ENCODE data around the gene SRPK3. TPM values are rescaled to one million over a fixed set of nuclear protein-coding genes. Genes with fewer than 3 reads are reported as not detected.
"Not testable (repeated sequence)": the region's sequence is repeated elsewhere in the genome, so short reads cannot be mapped to it uniquely, and the experiment has no call there.

Gene SRPK3
- total RNA-seq, 1 donor from 2014 or later: 0.13 TPM

DNA sequence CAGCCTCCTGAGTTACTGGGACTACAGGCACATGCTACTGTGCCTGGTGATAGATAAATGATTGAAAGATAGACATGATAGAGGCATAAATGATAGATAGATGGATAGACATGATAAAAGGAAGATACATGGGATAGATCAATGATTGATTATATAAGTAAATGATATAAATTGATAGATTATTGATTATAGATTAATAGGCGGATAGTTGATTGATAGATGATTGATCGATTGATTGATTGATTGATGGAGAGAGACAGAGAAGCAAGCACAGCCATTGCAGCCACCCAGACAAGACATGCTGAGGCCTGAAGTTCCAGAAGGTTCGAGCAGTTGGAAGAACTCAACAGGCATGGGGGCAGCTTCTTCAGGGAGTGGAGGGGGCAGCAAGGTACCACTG is 34.5 kb upstream of the SRPK3 start:
- no peak for DNase-seq (ENCODE audit: low read depth in 2 of 2)

DNA sequence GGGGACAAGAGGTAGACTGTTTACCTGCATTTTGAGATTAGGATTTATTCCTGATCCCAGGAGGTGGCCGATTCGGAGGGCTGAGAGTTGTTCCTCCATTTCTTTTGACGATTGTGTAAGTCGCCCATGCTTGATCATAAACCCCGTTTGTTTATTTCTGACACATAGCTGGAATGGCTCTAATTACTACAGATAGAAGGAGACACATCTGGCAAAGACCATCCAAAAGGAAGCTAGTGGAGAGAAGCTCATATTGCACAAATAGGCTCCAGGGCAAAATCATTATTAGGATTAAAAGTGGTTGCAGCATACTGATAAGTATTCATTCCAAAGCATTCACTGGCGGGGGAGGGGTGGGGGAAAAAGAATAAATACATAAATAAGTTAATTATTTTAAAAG is 33.9 kb upstream of the SRPK3 start:
- DNase-seq (ENCODE audit: low read depth in 2 of 2): not testable (repeated sequence)

DNA sequence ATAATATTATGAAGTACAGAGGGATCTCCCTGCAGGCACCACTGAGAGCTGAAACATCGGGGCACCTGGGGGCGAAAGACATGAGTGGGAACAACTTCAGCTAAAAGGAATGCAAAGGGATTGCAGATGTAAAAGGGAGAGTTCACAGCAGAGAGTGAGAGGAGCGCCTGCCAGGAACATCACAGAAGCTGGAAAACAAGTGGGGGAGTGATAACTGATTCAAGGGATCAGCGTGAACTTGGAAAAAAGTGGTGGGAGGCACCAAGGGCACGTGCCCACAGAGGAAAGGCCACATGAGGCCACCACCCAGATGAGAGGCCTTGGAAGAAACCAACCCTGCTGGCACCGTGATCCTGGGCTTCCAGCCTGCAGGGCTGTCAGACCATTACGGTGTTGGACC is 31.8 kb upstream of the SRPK3 start:
- DNase-seq (ENCODE audit: low read depth in 2 of 2): not testable (repeated sequence)

DNA sequence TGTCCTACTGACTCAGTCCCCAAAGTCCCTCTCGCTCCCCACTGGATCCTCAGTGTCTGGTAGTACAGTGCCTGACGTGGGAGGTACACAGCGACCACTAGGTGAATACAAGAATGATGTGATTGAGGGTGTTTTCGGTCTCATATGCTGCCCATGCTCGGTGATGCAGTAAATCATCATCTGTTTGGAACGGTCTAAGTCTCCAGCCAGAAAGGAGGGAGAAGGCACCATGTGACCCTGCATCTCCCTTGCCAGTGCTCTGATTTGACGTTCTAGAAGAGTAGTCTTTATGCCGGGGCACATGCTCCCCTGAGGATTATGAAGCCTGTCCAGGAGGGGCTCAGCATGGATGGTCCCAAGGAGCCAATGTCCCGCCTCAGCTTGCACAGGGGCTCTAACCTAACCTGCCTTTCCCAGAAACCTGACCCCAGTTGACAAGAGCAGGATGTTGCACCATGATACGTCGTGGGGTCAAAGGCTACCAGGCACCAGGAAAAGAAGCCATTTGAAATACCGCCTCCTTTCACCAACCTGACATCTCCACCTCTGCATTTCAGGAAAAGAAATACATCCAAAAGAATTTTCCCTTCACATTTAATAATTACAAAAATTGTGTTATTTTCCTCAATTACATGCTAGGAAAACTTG is 30.6 kb upstream of the SRPK3 start:
- DNase-seq (ENCODE audit: low read depth in 2 of 2): no peak

DNA sequence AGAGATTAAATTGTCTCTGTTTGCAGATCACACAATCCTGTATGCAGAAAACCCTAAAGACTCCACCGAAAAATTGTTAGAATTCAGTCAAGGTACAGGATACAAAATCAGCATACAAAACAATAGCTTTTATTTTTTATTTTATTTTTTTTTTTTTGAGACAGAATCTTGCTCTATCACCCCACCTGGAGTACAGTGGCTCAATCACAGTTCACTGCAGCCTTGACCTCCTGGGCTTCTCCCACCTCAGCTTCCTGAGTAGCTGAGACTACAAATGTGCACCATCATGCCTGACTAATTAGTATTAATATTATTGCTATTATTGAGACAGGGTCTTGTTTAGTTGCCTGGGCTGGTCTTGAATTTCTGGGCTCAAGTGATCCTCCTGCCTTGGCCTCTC is 25.7 kb upstream of the SRPK3 start:
- DNase-seq (ENCODE audit: low read depth in 2 of 2): no peak

DNA sequence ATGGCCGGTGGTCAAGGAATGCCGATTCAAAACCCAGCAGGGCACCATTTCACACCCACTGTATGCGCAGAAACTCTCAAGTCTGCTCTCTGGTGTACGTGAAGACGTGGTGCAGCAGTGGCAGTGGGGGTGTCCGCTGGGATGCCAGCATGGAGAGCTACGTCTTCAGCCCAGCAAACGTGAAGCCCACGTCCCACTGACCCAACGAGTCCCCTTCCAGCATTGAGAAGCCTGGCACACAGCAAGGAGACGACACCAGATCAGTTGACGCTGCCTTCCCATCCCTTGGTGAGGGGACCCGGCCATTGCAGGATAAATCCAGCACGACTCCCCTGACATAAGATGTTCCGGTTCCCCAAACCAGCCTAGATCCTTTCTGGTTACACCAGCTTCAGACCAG is 19.0 kb upstream of the SRPK3 start:
- DNase-seq (ENCODE audit: low read depth in 2 of 2): no peak

DNA sequence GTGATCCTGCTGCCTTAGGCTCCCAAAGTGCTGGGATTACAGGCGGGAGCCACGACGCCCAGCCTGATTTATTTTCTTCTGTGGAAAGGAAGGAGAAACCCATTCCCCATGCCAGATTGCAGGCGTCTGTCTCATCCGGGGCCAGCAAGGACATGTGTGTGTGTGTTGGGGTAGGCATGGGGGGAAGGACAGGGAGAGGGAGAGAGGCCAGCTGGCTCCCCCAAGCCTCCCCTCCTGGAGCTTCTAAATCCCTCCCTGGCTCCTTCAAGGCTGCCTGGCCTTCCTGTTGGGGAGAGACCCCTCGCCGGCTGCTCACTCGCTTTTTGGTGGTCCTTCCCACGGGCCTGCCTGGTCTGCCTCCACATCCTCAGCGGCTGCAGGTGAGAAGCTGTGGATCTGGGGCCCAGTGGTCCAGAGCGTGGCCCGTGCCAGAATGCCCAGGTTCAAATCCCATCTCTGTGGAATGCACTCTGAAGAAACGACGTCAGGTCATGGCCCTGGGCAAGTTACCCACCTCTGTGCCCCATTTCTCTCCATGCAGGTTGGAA is 18.1 kb upstream of the SRPK3 start:
- no peak for DNase-seq (ENCODE audit: low read depth in 2 of 2)

DNA sequence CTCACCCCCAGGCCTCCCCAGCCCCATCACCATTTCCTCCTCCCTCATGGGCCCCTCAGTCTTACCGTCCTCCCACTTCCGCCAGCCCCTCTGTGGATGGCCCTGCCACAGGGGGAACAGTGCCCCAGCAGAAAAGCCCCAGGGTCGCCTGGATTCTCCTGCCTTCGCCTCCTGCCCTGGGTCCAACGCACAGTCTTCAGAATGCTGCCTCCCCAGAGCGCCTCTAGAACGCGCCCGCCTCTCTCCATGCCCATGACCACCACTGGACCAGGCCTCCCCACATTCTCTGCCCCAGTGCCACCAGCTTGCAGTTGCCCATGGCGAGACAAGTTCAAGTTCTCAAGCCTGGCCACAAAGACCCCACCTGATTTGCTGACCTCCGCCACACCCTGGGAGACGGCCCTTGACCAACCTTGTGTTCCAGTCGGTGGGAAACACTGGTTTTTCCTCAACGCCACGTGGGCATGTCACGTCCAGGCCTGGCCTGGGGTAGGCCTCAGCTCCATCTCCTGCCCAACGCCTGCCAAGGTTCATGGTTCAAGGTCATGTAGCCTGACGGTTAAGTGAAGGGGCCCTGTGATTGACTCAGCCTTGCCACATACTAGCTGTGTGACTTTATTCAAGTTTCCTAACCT is 17.4 kb upstream of the SRPK3 start:
- DNase-seq (ENCODE audit: low read depth in 2 of 2): no peak

DNA sequence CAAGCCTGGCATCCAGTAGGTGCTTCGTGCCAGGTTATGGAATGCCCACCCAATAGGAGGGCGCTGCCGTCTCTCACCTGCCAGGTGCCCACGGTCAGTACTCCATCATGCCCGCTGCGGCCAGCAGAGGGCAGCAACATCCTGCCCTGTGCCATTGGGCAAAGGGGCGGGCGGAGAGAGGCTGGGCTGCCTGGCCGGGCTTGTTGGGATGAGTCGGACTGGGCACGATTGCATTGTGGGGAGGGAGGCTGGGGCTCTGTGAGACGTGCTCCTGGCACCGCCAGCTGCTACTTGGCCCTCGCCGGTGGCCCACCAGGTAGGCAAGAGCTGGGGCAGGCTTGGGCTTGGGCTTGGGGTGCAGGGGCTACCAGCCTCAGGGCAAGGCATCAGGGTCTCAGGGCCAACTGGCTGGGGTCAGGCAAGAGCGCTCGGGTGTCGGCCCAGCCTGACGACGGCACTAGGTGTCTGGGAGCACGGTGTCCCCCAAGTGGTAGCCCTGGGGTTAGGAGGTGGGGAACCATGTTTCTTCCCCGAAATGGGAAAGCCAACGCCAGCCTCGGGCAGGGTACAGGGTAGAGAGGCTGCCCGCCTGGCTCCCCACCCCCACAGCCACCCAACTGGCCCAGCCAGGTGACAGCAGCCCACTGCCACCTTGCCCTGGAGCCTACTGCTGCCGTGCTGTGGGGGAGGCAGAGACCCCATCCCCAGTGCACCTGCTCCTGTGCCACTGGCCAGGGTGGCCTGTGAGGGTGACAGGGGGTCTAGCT is 16.7 kb upstream of the SRPK3 start, which contains the start of gene PLXNB3:
Gene PLXNB3, plus strand, starts transcription at position 261 of the 767 bp plus-strand sequence. CDS start 1,287 bp downstream, outside the sequence.
- DNase-seq (ENCODE audit: low read depth in 2 of 2): peak; percentile 34 to 72

DNA sequence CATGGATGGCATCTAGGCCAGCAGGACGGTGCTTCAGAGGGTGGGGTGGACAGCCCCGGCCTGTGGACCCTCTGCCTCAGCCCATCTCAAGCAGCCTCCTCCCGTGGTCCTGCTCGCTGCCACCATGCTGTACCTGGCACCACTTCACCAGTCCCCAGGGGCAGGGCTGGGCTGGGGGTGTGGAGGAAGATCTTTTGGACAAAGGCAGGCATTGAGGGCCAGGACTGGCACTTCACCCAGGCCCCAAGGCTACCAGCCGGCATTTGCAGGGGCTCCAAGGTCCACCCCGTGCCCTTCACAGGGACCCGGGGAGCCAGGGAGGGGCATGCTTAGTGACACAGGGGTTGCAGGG is 16.1 kb upstream of the SRPK3 start:
- DNase-seq (ENCODE audit: low read depth in 2 of 2): no peak

DNA sequence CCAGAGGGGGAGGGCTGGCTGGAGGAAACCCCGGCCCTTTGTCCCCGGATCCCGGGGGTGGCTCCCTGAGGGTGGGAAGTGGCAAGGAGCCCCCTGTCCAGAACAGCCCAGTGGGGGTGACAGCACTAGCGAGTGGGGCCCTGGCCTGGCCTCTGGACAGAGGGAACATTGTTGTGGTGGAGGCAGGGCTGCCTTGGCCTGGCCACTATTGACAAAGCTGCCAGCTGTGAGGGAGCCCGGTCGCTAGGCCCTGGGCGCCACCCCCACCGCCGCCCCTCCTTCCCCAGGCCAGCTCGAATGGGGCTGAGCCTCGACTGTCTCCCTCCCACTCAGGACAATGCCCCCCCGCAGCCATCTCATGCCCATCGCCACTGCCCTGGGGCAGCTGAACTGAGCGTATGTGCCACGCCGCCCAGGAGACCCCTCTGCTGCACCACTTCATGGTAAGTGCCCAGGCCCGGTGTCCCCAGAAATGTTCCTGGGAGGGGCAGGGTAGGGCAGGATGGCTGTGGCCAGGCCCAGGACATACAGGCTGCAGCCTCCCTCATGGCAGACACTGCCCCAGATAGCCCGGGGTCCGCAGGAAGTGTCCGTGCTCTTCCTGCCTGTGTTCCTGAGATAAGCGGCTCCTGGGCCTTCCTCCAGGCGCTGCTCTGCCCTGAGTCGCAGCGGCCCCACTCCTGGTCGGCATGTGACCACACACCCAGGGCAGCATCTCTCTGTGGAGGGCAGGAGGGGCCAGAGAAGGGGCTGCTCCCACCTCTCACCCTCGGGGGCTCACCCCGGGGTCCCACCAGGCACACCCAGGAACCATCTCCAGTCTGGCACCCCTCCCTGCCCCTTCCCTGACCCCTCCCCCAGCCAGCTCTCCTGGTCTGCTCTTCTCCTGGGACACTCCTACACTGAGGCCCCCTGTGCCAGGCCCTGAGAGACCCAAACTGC is 15.4 kb upstream of the SRPK3 start:
- DNase-seq (ENCODE audit: low read depth in 2 of 2): peak; percentile 38 to 69

DNA sequence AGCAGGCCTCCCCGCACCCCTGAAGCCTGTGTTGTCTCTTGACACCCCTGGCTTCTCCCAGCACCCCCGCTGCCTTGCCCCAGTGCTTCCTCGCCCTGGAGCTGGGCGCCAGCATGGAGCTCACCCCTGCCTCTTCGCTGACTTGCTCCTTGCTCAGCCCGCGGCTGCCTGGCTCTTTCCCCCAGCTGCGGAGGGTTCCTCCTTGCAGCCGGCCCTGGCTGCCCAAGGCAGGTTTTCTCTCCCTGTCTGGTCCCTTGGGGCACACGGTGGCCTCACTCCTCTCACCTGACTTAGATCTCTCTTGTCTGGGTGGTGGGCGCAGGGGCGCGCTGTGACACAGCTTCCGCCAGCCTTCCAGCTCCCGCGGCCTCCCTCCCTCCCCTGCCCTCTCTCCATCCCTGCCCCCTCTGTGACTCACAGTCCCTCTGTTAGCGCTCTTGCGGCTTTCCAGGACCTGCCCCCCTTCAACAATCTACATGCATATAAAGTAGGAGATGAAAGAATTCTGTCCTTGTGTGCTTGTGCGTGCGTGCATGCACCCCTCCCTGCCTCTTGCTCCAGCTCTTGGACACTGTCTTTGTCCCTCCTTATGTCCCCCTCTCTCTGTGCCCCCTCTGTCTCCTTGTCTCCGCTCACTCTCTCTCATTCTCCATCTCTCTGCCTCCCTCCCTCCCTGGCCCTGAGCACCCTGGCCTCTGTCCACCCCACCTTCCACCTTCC is 14.6 kb upstream of the SRPK3 start:
- DNase-seq (ENCODE audit: low read depth in 2 of 2): peak; percentile 22 to 67

DNA sequence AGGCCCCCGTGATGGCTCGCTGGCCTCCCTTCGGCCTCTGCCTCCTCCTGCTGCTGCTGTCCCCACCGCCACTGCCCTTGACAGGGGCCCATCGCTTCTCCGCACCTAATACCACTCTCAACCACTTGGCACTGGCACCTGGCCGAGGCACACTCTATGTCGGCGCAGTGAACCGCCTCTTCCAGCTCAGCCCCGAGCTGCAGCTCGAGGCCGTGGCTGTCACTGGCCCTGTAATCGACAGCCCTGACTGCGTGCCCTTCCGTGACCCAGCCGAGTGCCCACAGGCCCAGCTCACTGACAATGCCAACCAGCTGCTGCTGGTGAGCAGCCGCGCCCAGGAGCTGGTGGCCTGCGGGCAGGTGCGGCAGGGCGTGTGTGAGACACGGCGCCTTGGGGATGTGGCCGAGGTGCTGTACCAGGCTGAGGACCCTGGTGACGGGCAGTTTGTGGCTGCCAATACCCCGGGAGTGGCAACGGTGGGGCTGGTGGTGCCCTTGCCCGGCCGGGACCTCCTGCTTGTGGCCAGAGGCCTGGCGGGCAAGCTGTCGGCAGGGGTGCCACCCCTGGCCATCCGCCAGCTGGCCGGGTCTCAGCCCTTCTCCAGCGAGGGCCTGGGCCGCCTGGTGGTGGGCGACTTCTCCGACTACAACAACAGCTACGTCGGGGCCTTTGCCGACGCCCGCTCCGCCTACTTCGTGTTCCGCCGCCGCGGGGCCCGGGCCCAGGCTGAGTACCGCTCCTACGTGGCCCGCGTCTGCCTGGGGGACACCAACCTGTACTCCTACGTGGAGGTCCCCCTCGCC is 13.8 kb upstream of the SRPK3 start:
- DNase-seq (ENCODE audit: low read depth in 2 of 2): no peak

DNA sequence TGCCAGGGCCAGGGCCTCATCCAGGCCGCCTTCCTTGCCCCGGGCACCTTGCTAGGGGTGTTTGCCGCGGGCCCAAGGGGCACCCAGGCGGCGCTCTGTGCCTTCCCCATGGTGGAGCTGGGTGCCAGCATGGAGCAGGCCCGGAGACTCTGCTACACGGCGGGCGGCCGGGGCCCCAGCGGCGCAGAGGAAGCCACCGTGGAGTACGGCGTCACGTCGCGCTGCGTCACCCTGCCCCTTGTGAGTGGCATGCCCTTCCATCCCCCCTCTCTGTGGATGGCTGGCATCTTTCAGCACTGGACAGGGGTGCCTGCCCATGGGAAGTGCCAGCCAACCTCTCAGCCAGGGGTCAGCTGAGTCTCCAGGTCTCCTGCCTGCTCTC is 13.2 kb upstream of the SRPK3 start:
- DNase-seq (ENCODE audit: low read depth in 2 of 2): no peak

DNA sequence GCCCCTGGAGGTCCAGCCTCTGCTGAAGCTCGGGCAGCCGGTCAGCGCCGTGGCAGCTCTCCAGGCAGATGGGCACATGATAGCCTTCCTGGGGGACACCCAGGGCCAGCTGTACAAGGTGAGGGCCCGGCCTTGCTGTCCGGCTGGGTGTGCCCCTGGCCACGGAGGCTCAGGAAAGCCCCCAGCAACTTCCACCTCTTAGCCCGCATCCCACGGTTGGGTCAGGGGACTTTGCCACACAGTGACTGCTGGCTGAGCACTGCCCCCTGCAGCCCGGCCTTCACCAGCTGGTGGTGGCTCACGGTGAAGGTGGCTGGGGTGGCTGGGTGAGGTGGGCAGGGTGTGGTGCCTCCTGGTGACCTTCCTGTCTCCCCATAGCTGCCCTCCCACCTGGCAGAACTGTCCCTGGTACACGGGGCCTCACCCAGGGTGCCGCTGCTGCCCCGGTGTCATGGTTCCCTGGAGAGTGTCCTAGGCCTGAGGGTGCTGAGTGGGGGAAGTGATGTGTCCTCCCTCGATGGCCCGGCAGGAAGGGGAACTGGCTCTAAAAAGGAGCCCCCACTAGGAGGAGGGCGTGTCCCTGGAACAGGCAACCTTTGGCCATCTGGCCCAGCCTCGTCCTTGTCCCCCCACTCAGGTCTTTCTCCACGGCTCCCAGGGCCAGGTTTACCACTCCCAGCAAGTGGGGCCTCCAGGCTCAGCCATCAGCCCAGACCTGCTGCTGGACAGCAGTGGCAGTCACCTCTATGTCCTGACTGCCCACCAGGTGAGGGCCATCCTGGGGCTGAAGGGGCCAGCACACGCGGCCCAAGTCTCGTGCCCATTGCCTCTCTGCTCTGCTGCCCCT is 12.3 kb upstream of the SRPK3 start:
- no peak for DNase-seq (ENCODE audit: low read depth in 2 of 2)

DNA sequence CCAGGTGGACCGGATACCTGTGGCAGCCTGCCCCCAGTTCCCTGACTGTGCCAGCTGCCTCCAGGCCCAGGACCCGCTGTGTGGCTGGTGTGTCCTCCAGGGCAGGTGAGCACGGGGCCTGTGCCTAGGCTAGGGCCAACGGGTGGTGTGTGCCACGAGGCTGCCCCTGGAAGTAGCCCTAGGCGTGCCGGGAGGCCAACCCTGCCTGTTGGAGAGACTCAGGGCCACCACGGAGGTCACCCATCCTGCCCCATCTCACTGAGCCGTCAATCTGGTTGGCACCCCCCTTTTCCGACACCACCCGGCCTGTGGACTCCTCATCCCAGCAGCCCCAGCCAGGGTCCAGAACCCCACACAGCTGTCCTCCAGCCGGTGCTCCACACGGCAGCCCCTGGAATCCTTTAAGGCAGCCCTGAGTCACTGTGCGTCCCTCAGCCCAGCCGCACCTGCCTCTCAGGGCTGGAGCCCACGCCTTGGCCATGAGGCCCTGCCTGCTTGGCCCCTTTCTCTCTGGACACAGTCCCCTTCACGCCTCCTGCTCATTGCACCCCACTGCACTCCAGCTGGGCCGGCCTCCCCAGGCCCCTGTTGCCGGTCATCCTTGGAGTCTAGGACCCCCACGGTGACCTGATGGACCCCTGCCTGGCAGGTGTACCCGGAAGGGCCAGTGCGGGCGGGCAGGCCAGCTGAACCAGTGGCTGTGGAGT is 11.5 kb upstream of the SRPK3 start:
- DNase-seq (ENCODE audit: low read depth in 2 of 2): no peak

DNA sequence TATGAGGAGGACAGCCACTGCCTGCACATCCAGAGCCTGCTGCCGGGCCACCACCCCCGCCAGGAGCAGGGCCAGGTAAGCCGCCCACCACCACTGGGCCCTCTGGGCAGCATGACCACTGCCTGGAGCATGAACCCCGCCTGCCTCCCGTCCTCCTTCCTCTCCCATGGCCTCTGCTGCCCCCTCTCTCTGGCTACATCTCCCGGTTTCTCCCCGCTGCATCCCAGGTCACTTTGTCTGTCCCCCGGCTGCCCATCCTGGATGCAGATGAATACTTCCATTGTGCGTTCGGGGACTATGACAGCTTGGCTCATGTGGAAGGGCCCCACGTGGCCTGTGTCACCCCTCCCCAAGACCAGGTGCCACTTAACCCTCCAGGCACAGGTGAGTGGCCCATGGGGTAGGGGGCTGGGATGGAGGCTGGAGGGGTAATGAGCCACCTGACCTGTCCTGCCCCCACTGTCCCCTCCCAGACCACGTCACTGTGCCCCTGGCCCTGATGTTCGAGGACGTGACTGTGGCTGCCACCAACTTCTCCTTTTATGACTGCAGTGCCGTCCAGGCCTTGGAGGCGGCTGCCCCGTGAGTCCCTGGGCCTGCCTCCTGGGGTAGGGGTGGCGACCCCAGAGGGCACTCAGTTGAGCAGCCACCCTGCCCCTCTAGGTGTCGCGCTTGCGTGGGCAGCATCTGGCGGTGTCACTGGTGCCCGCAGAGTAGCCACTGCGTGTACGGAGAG is 10.8 kb upstream of the SRPK3 start:
- no peak for DNase-seq (ENCODE audit: low read depth in 2 of 2)
